ENCODE measurements around the gene CFAP52.

GRCh38 chr17:9606453-9606852 is 30.0 kb downstream of the CFAP52 start:
- no peak for TF ChIP-seq CTCF (IDR thresholded peaks at IDR 0.05)
- TF ChIP-seq POLR2A (IDR thresholded peaks at IDR 0.05) = no peak

Data from Peyer's patch (tissue), 4 donors.